Mucosa of descending colon (tissue), 3 donors: Measurements from ENCODE around the gene ANKRD11. TPM values are rescaled to one million over a fixed set of nuclear protein-coding genes. Genes with fewer than 3 reads are reported as not detected.

ENCODE experiments used
- ATAC-seq: fragments of 200-7000 bp; cut with Tn5 transposase; one replicate; pipeline ENCODE4 v1.9.1; 2020; ENCODE audit warnings: mild to moderate bottlenecking, moderate library complexity
- DNase-seq, 3 donors: peaks; one replicate each; pipeline ENCODE4 v3.0.0-alpha.2; 2020
- H3K36me3 ChIP-seq: fragments of 200-600 bp; one replicate; pipeline ENCODE4 v1.8.0; 2021; ENCODE audit warnings: low read depth, mild to moderate bottlenecking
- H3K4me1 ChIP-seq: fragments of 200-600 bp; one replicate; pipeline ENCODE4 v1.8.0; 2021; ENCODE audit warnings: low read depth, mild to moderate bottlenecking
- H3K4me3 ChIP-seq: fragments of 200-600 bp; one replicate; pipeline ENCODE4 v1.8.0; 2021; ENCODE audit warnings: mild to moderate bottlenecking
- H3K9me3 ChIP-seq: fragments of 200-600 bp; one replicate; pipeline ENCODE4 v1.8.0; 2021; ENCODE audit warnings: mild to moderate bottlenecking
- CTCF ChIP-seq: fragments of 200-600 bp; IDR thresholded peaks from one replicate; pipeline ENCODE4 v1.8.0; 2022; ENCODE audit warnings: antibody characterized with exemption, mild to moderate bottlenecking
- intact Hi-C, 2 donors: fragments of 100-400 bp; cut with DNase I in 1 of 2; cut with micrococcal nuclease in 1 of 2; formaldehyde crosslinking; loops; one replicate each; pipeline versions ENCODE4 v1.11.0 to v1.11.1; 2022; cut with DNase I, micrococcal nuclease
- total RNA-seq, 3 donors: library from RNA; stranded (reverse); fragmentation: NEBNext Ultra II Directional in 2 of 3; extraction: Animal tissue kit (Norgen Biotek cat#: 25700) in 2 of 3; gene quantifications; one replicate each; pipeline versions ENCODE4 v1.2.1 to v1.2.4, GENCODE V29; 2021 to 2023
- donor health status: DM: no; HTN: no; CAD: no; lungs with moderate emphysema.
- donor health status: DM: no; HTN: no; CAD: no.
- donor health status: DM: no; HTN: yes; CAD: no.

Gene ANKRD11
- total RNA-seq, 3 donors from 2014 or later, result 125 to 127 (median 127) TPM

GRCh38 chr16:89350701-89351380 is 139.5 kb downstream of the ANKRD11 start:
- Histone ChIP-seq H3K4me1 (peaks cover 44% of the 10 kb centered on the region), H3K4me3 (no peak overlapping the region), H3K36me3 (no peaks in the 10 kb centered on the region), H3K9me3 (no peaks in the 10 kb centered on the region)
- intact Hi-C loops, result no loop called here
- TF ChIP-seq CTCF, result no peak
- ATAC-seq, result no peak
- no peak for DNase-seq

- no peaks in the 10 kb centered on the region for H3K9me3 ChIP-seq
- no peak for TF ChIP-seq CTCF
- H3K36me3 ChIP-seq, result no peaks in the 10 kb centered on the region
- peaks cover 45% of the 10 kb centered on the region for H3K4me1 ChIP-seq
- no peak for DNase-seq
- ATAC-seq, result no peak
- intact Hi-C loops, result no loop called here
- no peak overlapping the region for H3K4me3 ChIP-seq
Observed at GRCh38 chr16:89349947-89350633, 140.3 kb downstream of the ANKRD11 start.

- intact Hi-C loops, result no loop called here
- ATAC-seq, result no peak
Observed at GRCh38 chr16:89347807-89348206, 142.6 kb downstream of the ANKRD11 start.

GRCh38 chr16:89346869-89347268 is 143.5 kb downstream of the ANKRD11 start:
- Histone ChIP-seq H3K4me3 (no peak overlapping the region), H3K9me3 (no peaks in the 10 kb centered on the region), H3K4me1 (peaks cover 39% of the 10 kb centered on the region), H3K36me3 (no peaks in the 10 kb centered on the region)
- no peak for TF ChIP-seq CTCF
- DNase-seq, result peak in 1 of 3 donors; percentile 43
- intact Hi-C loops, result no loop called here
- peak; percentile 46 for ATAC-seq

More at GRCh38 chr16:89347807-89348206, 142.6 kb downstream of the ANKRD11 start:
- no peak for TF ChIP-seq CTCF
- H3K9me3 ChIP-seq, result no peaks in the 10 kb centered on the region
- H3K4me1 ChIP-seq, result peaks cover 44% of the 10 kb centered on the region
- no peak for DNase-seq
- H3K4me3 ChIP-seq, result no peak overlapping the region
- H3K36me3 ChIP-seq, result no peaks in the 10 kb centered on the region

- DNase-seq (no peak), ATAC-seq (peak; percentile 51)
- Histone ChIP-seq H3K4me3 (no peak overlapping the region), H3K4me1 (peaks cover 39% of the 10 kb centered on the region), H3K9me3 (no peaks in the 10 kb centered on the region), H3K36me3 (no peaks in the 10 kb centered on the region)
- intact Hi-C loops, result no loop called here
- no peak for TF ChIP-seq CTCF
Observed at GRCh38 chr16:89345642-89346150, 144.7 kb downstream of the ANKRD11 start.
